ENCODE data around the gene LRRC61.
"Not testable (repeated sequence)": the region's sequence is repeated elsewhere in the genome, so short reads cannot be mapped to it uniquely, and the experiment has no call there.

The LRRC61 gene

DNA sequence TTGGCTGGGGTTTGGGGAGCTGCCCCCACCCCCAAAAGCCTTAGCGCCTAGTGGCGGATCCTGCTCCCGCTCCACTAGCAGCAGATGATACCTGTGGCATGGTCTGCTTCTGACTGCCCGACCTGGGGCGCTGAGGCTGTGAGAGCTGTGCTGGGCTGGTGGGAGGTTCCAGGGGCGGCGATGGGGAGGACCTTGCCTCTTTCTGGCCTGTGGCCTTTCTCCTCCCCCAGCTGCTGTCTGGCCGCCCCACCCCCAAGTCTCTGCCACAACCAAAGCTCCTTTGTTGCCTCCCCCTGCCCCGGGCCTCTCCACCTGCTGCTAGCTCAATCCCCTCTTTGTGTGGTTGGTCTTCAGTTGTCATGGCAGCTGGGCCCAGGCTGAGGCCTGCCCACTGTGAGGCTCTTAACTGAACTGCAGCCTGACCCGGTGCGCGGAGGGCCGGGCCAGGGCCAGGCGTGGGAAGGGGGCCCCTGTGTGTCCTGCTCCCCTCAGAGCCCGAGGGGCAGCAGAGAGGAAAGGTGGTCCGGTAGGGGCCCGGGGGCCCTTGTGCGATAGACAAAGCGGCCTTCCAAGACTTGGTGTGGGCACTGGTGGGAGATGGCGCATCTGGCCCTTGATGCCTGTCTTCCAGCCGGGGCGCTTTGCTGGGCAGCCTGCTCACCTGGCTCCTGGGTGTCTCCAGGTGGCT is 60.7 kb downstream of the LRRC61 start:
- no peak for DNase-seq (ENCODE audit: low read depth)

GRCh38 chr7:150384406-150385301 is 61.5 kb downstream of the LRRC61 start:
- no peak for DNase-seq (ENCODE audit: low read depth)

DNA sequence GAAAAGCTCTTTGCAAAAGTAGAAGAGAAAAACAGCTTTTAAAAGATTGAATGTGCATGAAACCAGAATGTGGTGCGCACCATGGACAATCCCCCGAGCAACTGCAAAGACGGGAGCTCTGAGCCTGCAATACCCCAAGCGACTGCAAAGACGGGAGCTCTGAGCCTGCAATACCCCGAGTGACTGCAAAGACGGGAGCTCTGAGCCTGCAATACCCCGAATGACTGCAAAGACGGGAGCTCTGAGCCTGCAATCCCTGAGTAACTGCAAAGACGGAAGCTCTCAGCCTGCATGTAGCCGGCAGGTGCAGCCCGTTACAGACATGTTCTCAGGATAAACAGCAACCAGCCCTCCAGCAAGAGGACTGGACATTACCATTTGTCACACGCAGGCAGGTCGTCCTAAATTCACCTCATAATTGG is 62.2 kb downstream of the LRRC61 start:
- no peak for DNase-seq (ENCODE audit: low read depth)

GRCh38 chr7:150385884-150386283 is 62.7 kb downstream of the LRRC61 start:
- not testable (repeated sequence) for DNase-seq (ENCODE audit: low read depth)

Measured in stromal cell of bone marrow (primary cell).